Stimulated activated CD4-positive, alpha-beta T cell treated with anti-CD3 and anti-CD28 coated beads, Interleukin-4, amount 100 ng/mL, for 1 hour (primary cell): ENCODE measurements around the gene GJD4.

ENCODE experiments used
- DNase-seq: peaks from one replicate; pipeline ENCODE4 v3.0.0-alpha.2; 2020

The GJD4 gene, protein sequence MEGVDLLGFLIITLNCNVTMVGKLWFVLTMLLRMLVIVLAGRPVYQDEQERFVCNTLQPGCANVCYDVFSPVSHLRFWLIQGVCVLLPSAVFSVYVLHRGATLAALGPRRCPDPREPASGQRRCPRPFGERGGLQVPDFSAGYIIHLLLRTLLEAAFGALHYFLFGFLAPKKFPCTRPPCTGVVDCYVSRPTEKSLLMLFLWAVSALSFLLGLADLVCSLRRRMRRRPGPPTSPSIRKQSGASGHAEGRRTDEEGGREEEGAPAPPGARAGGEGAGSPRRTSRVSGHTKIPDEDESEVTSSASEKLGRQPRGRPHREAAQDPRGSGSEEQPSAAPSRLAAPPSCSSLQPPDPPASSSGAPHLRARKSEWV

GRCh38 chr10:35605191-35605590, at the start of gene GJD4:
TSS of gene GJD4 (plus strand) at chr10:35605341. CDS start at chr10:35605568, 227 bp downstream.
- no peak for DNase-seq

- no peak for DNase-seq
These were observed 48.9 kb upstream of the GJD4 start for GRCh38 chr10:35555962-35556930.

DNA sequence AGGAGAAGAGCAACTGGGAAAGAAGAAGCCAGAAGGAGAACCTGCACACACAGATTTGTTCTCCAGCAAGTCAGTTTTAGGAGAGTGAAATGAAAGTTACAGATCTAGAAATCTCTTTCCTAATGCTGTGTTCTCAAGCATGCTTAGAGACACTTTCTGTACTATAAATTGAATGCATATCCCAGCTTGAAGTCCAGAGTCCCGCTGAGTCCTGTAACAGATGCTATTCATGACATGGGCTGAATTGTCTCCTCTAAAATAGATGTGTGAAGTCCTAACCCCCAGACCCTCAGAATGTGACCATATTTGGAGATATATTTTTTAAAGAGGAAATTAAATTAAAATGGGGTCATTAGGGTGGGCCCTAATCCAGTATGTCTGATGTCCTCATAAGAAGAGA, 46.9 kb upstream of the GJD4 start:
- DNase-seq, result no peak

GRCh38 chr10:35559416-35559815, 45.7 kb upstream of the GJD4 start:
- no peak for DNase-seq

- DNase-seq, result no peak
These were observed 43.4 kb upstream of the GJD4 start for GRCh38 chr10:35561715-35562114.

- DNase-seq, result no peak
These were observed 42.7 kb upstream of the GJD4 start for GRCh38 chr10:35562427-35562826.

DNA sequence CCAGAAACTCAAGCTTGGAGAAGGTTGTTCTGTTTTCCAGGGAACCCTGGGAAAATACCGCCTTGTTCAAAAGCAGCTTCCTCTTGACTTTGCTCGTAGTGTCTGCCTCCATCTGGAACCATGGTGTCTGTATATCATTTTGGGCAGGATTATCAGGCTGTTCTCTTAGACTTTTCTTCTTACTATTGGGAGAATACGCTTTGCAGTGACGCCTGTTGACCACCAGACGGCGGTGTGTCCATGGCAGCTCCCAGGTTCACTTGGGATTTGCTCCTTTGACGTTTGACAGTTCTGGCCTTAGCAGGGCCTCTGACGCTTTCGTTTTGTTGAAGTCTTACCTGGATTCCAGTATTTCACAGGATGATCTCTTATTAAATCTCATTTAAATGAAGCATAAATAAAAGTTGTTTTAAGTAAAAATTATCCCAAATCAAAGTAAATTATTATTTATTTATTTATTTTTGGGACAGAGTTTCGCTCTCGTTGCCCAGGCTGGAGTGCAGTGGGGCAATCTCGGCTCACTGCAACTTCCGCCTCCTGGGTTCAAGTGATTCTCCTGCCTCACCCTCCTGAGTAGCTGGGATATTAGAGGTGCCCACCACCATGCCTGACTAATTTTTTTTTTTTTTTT, 41.8 kb upstream of the GJD4 start:
- DNase-seq, result peak; percentile 39

DNA sequence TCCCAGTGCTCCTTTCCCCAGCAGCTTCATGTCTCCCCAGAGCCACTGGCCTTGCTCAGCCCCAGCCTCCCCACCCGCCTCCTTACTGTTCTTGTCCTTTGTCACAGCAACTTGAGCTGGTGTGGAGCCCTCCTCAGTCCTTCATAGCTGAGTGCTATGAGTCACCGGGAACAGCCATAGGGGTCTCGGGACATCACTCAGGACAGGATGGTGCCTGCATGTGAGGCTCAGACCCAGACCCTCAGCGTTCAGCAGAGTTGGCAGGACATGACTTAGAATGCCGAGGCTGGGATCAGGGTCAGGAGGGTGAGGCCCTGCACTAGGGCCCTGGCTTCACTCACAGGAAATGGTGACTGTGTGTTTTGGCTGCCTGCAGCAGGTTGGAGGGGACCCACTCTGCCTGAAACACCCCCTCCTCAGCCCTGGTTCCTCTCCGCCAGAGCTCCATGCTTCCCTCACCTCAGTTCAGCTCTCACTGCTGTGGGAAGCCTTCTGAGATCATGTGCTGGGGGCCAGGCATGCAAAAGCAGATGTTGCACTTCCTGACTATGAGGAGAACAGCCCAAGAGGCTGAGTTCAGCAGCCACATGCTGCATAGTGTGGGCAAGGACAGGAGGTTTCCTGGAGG, 40.7 kb upstream of the GJD4 start:
- no peak for DNase-seq

DNA sequence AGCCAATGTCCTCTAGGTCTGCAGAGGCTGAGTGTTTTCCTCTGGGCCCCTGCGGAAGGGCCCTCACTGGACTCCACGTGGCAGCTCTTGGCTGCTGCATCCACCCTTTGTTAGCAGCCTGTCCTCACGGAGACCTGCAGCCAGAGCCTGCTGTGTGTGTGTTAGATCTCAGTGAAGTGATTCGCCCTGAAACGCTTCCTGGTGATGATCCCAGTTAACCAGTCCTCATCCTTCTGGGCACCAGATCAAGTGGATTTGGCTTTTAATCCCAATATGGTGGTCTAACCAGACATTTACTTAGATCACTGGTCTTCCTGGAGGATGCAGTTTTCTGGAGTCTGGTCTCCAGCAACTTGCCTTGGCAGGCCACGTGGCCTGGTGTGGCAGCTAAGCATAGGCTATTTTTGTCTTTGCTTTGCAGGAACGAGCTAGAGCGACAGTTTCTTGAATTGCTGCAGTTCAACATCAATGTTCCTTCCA, 39.5 kb upstream of the GJD4 start:
- DNase-seq, result no peak

DNA sequence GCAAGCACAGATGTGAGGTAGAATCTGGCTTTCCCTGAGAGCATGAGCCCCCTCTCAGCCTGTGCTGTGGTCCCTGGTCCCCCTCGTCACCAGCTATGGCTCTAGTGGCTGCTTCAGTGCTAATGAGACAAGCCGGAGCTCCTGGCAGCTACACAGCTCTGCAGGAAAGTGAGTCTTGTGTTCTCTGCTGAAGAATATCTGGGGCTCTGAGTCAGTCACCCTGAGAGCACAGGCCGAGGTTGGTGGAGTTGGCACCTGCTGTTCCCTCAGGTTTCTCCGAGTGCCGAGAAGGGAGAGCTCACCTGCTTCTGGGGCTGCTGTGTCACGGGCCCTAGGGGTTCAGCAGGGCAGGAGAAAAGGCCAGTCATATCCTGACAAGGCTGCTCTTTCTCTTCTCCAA, 37.2 kb upstream of the GJD4 start:
- no peak for DNase-seq

DNA sequence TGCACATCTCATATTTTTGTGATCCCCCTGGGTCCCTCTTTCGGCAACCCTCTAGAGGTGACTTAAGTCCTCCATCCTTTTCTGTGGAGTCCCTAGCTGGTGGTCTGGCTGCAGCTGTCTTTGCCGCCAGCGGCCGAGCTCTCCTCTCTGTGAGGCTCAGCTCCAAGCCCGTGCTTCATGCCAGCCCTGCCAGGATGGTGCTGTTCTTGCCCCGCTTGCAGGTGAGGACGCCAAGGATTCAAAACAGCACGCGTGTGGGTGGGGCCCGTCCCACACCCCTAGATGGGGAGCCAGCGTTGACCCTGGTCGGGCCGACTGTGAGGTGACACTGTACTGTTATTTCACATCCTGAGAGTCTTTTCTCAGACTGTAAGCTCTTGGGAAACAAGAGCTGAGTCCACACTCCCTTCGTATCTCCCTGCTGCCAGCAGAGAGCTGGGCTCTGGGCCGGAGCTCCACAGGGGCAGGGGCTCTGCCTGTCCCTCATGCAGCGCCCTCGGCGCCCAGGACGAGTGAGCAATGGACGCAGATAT, 36.6 kb upstream of the GJD4 start:
- no peak for DNase-seq

DNA sequence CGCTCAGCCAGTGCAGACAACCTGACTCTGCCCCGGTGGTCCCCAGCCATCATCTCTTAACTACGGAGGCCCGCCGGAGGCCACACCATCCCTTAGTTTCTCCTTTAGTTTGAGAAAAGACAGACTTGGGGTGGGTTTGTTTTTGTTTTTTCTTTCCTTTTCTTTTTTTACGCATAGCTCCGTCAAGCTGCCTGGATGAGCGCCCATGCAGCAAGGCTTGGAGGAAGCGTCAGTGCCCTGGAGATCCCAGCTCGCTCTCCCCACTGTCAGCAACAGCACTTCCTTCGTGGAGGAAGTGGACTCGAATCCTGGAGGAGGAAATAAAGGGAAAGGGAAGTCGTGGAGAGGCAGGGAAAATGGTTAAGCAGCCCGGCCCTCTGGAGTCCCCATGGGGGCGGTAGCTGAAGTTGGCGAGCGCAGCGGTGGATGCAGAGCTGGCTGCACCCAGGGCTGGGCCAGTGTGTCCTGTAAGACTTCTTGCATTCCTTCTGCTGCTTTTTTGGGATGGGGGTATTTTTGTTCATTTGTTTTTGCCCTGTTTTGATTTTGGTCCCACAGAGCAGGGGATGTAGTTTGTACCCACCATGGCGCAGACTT, 35.9 kb upstream of the GJD4 start:
- DNase-seq, result no peak

DNA sequence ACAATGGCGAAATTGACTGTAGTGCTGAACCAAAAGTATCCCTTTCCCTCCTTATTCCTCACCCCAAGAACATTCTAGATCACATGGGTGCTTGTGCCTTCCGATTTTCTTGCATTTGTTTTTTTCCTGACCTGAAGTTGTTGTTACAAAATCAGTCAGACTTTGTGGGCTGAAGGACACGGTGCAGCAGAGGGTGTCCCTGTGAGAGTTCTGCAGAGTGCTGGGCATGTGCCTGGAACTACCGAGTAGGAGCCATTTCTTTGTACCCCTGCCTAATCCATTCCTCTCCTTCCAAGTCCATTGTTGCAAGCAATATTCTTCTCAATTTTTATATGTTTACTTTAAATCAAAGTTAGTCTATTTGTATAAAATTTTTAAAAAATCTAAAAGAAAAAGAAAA, 35.3 kb upstream of the GJD4 start:
- DNase-seq, result no peak

DNA sequence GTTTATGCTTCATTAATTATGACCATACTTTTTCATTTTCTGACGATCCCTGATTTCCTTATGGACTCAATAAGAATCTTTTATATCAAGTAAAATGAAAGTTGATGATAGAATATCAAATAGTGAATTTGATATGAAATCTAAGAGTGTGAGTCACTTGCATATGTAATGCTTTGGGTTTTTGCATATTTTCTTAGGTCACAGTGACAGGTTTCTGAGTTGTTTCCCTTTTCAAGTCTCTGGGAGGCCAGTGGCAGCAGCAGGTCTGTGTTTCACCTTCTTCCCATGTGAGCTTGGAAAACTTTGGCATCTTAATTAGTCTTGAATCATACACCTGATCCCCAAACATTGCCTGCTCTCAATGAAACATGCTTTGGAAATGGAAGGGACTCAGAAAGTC, 34.7 kb upstream of the GJD4 start:
- DNase-seq, result no peak

DNA sequence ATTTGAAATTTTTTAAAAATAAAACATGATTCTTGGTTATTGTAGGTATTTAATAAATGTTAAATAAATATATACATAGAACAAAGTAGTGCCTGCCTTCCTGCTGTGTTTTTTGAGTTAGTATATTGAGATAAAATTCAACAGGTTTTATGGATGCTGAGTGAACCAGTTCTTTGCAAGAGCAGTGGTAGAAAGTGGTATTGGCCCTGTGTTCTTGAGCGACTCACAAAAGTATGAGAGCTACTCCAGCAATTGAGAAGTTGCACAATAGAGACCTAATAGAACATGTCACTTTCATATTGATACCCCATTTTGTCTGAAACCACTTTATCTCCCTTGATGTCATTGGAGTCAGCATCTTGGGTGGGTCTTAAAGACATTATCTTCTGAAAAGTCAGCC, 32.6 kb upstream of the GJD4 start:
- no peak for DNase-seq

- no peak for DNase-seq
These were observed 31.3 kb upstream of the GJD4 start for GRCh38 chr10:35573796-35574195.

GRCh38 chr10:35574924-35575352, 30.2 kb upstream of the GJD4 start:
- DNase-seq, result no peak

DNA sequence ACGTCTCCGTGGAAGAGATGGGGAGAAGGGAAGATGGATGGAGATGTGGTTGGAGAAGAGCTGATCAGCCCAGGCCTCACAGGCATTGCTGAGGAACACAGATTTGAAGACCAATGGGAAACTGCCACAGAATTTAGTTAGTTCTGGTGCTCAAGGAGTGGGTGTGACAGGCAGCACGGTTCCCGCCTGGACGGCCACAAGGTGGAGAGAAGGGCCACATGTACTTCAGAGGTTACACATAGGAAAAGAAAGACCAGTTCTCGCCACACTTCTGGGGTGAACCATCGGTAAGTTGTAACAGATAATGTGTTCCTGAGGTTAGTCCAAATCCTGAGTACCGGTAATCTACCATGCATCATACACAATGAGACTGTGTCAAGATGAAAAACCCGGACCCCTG, 29.5 kb upstream of the GJD4 start:
- DNase-seq, result no peak

GRCh38 chr10:35576730-35577129, 28.4 kb upstream of the GJD4 start:
- DNase-seq, result no peak

- DNase-seq, result no peak
These were observed 27.1 kb upstream of the GJD4 start for GRCh38 chr10:35577926-35578617.

DNA sequence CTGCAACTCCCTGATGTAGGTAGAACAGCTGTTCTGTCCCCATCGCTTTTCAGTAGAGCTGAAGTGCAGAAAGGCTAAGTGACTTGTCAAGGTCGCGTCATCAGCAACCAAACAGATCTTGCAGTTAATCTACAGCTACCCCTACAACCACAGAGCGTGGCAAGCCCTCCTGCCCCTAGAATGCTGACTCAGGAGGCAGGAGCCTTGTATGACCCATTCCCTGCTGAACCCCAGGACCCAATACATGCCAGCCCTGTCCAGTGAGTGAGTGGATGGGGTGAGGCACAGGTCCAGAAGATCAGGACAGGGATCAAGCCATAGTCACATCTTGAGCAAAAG, 26.6 kb upstream of the GJD4 start:
- DNase-seq, result no peak

DNA sequence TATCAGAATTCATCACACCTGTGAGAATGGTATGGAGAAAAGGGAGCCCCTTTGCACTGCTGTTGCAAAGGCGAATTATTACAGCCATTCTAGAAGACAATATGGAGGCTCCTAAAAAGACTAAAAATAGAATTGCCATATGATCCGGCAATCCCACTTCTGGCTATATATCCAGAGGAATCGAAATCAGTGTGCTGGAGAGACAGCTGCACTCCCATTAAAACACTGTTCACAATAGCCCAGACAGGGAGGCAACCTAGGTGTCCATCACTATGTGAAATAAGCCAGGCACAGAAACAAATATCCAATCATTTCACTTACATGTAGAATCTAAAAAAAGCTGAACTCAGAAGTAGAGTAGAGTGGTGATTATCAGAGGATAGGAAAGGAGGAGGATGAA, 26.0 kb upstream of the GJD4 start:
- no peak for DNase-seq
